ENCODE measurements around the gene RHBDL3.
"Not testable (repeated sequence)": the region's sequence is repeated elsewhere in the genome, so short reads cannot be mapped to it uniquely, and the experiment has no call there.

The RHBDL3 gene

DNA sequence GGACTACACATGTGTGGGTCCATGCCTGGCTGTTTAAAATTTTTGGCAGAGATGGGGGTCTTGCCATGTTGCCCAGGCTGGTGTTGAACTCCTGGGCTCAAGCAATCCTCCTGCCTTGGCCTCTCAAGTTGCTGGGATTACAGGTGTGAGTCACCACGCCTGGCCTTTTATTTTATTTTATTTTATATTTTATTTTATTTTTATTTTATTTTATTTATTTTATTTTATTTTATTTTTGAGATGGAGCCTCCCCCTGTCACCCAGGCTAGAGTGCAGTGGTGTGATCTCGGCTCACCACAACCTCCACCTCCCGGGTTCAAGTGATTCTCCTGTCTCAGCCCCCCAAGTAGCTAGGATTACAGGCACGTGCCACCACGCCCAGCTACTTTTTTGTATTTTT lies 51.0 kb downstream of the RHBDL3 start:
- not testable (repeated sequence) for H3K9me3 Mint-ChIP-seq; H3K27ac Mint-ChIP-seq; H3K4me3 Mint-ChIP-seq; H3K36me3 Mint-ChIP-seq (ENCODE audit: low read depth); H3K4me1 Mint-ChIP-seq (ENCODE audit: low read depth)
- H3K27me3 Mint-ChIP-seq (ENCODE audit: low read depth), result peaks cover 26% of the 10 kb centered on the region

DNA sequence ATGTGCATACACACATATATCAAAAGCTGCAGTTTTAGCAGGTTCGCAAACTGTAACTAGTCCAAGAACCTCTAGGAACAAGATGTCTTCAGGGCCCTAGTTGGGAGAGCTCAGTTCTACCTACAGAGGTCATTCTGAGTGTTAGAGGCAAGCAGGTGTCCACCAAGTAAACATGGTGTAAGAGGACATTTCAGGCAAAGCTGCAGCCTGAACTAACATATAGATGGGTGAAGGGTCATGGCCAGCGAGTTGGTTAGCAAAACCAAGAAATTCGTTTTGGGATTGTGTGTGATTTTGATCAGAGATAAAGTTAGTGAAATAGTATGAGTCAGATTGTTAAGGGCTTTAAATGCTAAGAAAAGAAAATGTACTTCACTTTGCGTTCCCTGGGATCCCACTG lies 51.7 kb downstream of the RHBDL3 start:
- Mint-ChIP-seq H3K9me3 (no peaks in the 10 kb centered on the region), H3K36me3 (ENCODE audit: low read depth) (no peaks in the 10 kb centered on the region), H3K4me3 (no peak overlapping the region), H3K27ac (no peak overlapping the region), H3K4me1 (ENCODE audit: low read depth) (peaks cover 6% of the 10 kb centered on the region), H3K27me3 (ENCODE audit: low read depth) (peaks cover 26% of the 10 kb centered on the region)

- H3K4me1 Mint-ChIP-seq (ENCODE audit: low read depth), result peaks cover 7% of the 10 kb centered on the region
- H3K4me3 Mint-ChIP-seq, result peak overlapping the region; percentile 40
- H3K36me3 Mint-ChIP-seq (ENCODE audit: low read depth), result no peaks in the 10 kb centered on the region
- H3K9me3 Mint-ChIP-seq, result no peaks in the 10 kb centered on the region
- peaks cover 26% of the 10 kb centered on the region for H3K27me3 Mint-ChIP-seq (ENCODE audit: low read depth)
- no peak overlapping the region for H3K27ac Mint-ChIP-seq
Observed at GRCh38 chr17:32318071-32318470, 52.4 kb downstream of the RHBDL3 start.

DNA sequence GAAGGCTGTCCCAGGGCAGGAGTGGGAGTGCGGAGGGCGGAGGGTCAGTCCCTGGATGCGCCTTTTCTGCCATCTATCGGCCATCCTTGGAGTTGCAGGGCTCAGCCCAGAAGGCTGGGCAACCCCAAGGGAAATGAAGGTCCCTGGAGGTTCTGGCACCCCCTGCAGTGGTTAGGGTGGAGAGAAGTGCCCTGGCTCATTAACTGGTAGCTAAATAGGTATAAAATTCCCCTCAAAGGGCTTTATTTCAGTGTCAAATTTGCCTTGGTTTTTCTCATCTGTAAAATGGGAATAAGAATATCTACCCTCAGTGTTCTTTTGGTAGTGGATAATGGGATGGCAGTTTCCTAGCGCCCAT lies 53.9 kb downstream of the RHBDL3 start:
- Mint-ChIP-seq H3K4me3 (peak overlapping the region; percentile 79), H3K27ac (peak overlapping the region; percentile 26), H3K4me1 (ENCODE audit: low read depth) (peaks cover 20% of the 10 kb centered on the region), H3K27me3 (ENCODE audit: low read depth) (peaks cover 26% of the 10 kb centered on the region), H3K36me3 (ENCODE audit: low read depth) (no peaks in the 10 kb centered on the region), H3K9me3 (no peaks in the 10 kb centered on the region)

- H3K27me3 Mint-ChIP-seq (ENCODE audit: low read depth), result peaks cover 20% of the 10 kb centered on the region
- not testable (repeated sequence) for H3K9me3 Mint-ChIP-seq
Observed at GRCh38 chr17:32320080-32320479, 54.4 kb downstream of the RHBDL3 start.

DNA sequence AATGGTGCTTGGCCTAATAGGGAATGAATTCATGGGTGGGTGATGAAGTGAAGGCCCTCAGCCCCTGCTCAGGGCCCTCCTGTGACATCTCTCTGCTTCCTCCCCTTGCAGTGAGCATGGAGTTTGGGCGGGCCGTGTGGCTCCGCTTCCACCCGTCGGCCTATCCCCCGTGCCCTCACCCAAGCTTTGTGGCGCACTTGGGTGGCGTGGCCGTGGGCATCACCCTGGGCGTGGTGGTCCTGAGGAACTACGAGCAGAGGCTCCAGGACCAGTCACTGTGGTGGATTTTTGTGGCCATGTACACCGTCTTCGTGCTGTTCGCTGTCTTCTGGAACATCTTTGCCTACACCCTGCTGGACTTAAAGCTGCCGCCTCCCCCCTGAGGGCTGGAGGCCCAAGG lies 55.2 kb downstream of the RHBDL3 start:
- Mint-ChIP-seq H3K27ac (no peak overlapping the region), H3K9me3 (no peaks in the 10 kb centered on the region), H3K27me3 (ENCODE audit: low read depth) (peaks cover 14% of the 10 kb centered on the region), H3K4me1 (ENCODE audit: low read depth) (peaks cover 22% of the 10 kb centered on the region), H3K4me3 (no peak overlapping the region), H3K36me3 (ENCODE audit: low read depth) (no peaks in the 10 kb centered on the region)

More at GRCh38 chr17:32320080-32320479, 54.4 kb downstream of the RHBDL3 start:
- not testable (repeated sequence) for H3K27ac Mint-ChIP-seq; H3K36me3 Mint-ChIP-seq (ENCODE audit: low read depth); H3K4me3 Mint-ChIP-seq
- peaks cover 22% of the 10 kb centered on the region for H3K4me1 Mint-ChIP-seq (ENCODE audit: low read depth)

GRCh38 chr17:32323046-32323445 lies 57.4 kb downstream of the RHBDL3 start:
- H3K36me3 Mint-ChIP-seq (ENCODE audit: low read depth), result no peaks in the 10 kb centered on the region
- H3K4me3 Mint-ChIP-seq, result no peak overlapping the region
- H3K4me1 Mint-ChIP-seq (ENCODE audit: low read depth), result peaks cover 26% of the 10 kb centered on the region
- H3K9me3 Mint-ChIP-seq, result no peaks in the 10 kb centered on the region
- H3K27ac Mint-ChIP-seq, result peak overlapping the region; percentile 34
- peaks cover 2% of the 10 kb centered on the region for H3K27me3 Mint-ChIP-seq (ENCODE audit: low read depth)

- Mint-ChIP-seq H3K36me3 (ENCODE audit: low read depth) (no peaks in the 10 kb centered on the region), H3K4me3 (peak overlapping the region; percentile 29), H3K27ac (peak overlapping the region; percentile 70), H3K27me3 (ENCODE audit: low read depth) (no peaks in the 10 kb centered on the region), H3K4me1 (ENCODE audit: low read depth) (peaks cover 28% of the 10 kb centered on the region), H3K9me3 (no peaks in the 10 kb centered on the region)
Observed at GRCh38 chr17:32323811-32324491, 58.3 kb downstream of the RHBDL3 start.

DNA sequence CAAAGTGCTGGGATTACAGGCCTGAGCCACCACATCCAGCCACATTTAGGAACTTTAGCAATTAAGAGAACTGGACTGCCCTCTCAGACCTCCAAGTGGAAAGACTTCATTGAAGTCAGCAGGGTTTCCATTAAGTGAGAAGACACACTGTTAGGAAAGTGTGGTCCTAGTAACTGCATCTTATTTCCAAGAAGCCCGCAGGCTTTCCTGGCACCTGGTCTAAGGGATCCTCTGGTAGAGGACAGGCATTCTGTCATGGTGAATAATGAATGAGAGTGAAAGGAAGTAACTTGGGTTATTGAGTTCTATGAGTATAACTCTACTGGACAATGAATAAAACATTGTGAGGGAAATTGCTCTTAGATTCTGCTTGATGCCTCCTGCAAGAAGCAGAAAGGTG lies 62.3 kb downstream of the RHBDL3 start:
- no peak overlapping the region for H3K4me3 Mint-ChIP-seq
- no peaks in the 10 kb centered on the region for H3K27me3 Mint-ChIP-seq (ENCODE audit: low read depth)
- no peak overlapping the region for H3K27ac Mint-ChIP-seq
- H3K4me1 Mint-ChIP-seq (ENCODE audit: low read depth), result peaks cover 43% of the 10 kb centered on the region
- H3K36me3 Mint-ChIP-seq (ENCODE audit: low read depth), result peaks cover 7% of the 10 kb centered on the region
- H3K9me3 Mint-ChIP-seq, result no peaks in the 10 kb centered on the region

- H3K4me3 Mint-ChIP-seq, result no peak overlapping the region
- peak overlapping the region; percentile 24 for H3K27ac Mint-ChIP-seq
Observed at GRCh38 chr17:32330147-32330546, 64.5 kb downstream of the RHBDL3 start.

GRCh38 chr17:32331243-32332040 lies 65.8 kb downstream of the RHBDL3 start:
- H3K4me3 Mint-ChIP-seq, result peak overlapping the region; percentile 70
- no peaks in the 10 kb centered on the region for H3K27me3 Mint-ChIP-seq (ENCODE audit: low read depth)
- peak overlapping the region; percentile 81 for H3K27ac Mint-ChIP-seq
- H3K9me3 Mint-ChIP-seq, result no peaks in the 10 kb centered on the region
- H3K4me1 Mint-ChIP-seq (ENCODE audit: low read depth), result peaks cover 35% of the 10 kb centered on the region
- peaks cover 32% of the 10 kb centered on the region for H3K36me3 Mint-ChIP-seq (ENCODE audit: low read depth)

More at GRCh38 chr17:32330147-32330546, 64.5 kb downstream of the RHBDL3 start:
- Mint-ChIP-seq H3K4me1 (ENCODE audit: low read depth) (peaks cover 30% of the 10 kb centered on the region), H3K36me3 (ENCODE audit: low read depth) (peaks cover 22% of the 10 kb centered on the region), H3K27me3 (ENCODE audit: low read depth) (no peaks in the 10 kb centered on the region), H3K9me3 (no peaks in the 10 kb centered on the region)

GRCh38 chr17:32333187-32333586 lies 67.6 kb downstream of the RHBDL3 start:
- Mint-ChIP-seq H3K9me3 (no peaks in the 10 kb centered on the region), H3K27me3 (ENCODE audit: low read depth) (no peaks in the 10 kb centered on the region), H3K27ac (no peak overlapping the region), H3K36me3 (ENCODE audit: low read depth) (peaks cover 36% of the 10 kb centered on the region), H3K4me3 (no peak overlapping the region), H3K4me1 (ENCODE audit: low read depth) (peaks cover 30% of the 10 kb centered on the region)

- Mint-ChIP-seq H3K4me3 (no peak overlapping the region), H3K27me3 (ENCODE audit: low read depth) (no peaks in the 10 kb centered on the region), H3K9me3 (no peaks in the 10 kb centered on the region), H3K4me1 (ENCODE audit: low read depth) (peaks cover 29% of the 10 kb centered on the region), H3K36me3 (ENCODE audit: low read depth) (peaks cover 42% of the 10 kb centered on the region), H3K27ac (no peak overlapping the region)
Observed at GRCh38 chr17:32335046-32335445, 69.4 kb downstream of the RHBDL3 start.

GRCh38 chr17:32335687-32336086 lies 70.1 kb downstream of the RHBDL3 start:
- Mint-ChIP-seq H3K27me3 (ENCODE audit: low read depth) (no peaks in the 10 kb centered on the region), H3K4me3 (no peak overlapping the region), H3K9me3 (no peaks in the 10 kb centered on the region), H3K27ac (no peak overlapping the region), H3K4me1 (ENCODE audit: low read depth) (peaks cover 25% of the 10 kb centered on the region), H3K36me3 (ENCODE audit: low read depth) (peaks cover 44% of the 10 kb centered on the region)
